ENCODE data around the gene TSPAN31.

GRCh38 chr12:57732270-57732669 is 12.6 kb upstream of the TSPAN31 start:
- TF ChIP-seq, protein P1, sequence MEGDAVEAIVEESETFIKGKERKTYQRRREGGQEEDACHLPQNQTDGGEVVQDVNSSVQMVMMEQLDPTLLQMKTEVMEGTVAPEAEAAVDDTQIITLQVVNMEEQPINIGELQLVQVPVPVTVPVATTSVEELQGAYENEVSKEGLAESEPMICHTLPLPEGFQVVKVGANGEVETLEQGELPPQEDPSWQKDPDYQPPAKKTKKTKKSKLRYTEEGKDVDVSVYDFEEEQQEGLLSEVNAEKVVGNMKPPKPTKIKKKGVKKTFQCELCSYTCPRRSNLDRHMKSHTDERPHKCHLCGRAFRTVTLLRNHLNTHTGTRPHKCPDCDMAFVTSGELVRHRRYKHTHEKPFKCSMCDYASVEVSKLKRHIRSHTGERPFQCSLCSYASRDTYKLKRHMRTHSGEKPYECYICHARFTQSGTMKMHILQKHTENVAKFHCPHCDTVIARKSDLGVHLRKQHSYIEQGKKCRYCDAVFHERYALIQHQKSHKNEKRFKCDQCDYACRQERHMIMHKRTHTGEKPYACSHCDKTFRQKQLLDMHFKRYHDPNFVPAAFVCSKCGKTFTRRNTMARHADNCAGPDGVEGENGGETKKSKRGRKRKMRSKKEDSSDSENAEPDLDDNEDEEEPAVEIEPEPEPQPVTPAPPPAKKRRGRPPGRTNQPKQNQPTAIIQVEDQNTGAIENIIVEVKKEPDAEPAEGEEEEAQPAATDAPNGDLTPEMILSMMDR (conservative IDR thresholded peaks at IDR 0.05 in 1 of 2, IDR thresholded peaks at IDR 0.05 in 1 of 2; ENCODE audit: extremely low read depth in 1 of 2, insufficient read depth in 1 of 2, low read depth in 1 of 2, low read length in 2 of 2): no peak
- TF ChIP-seq EZH2 (IDR thresholded peaks at IDR 0.05; ENCODE audit: borderline replicate concordance, low read length): no peak
